ENCODE data around the gene TMEM184A.

Gene TMEM184A

DNA sequence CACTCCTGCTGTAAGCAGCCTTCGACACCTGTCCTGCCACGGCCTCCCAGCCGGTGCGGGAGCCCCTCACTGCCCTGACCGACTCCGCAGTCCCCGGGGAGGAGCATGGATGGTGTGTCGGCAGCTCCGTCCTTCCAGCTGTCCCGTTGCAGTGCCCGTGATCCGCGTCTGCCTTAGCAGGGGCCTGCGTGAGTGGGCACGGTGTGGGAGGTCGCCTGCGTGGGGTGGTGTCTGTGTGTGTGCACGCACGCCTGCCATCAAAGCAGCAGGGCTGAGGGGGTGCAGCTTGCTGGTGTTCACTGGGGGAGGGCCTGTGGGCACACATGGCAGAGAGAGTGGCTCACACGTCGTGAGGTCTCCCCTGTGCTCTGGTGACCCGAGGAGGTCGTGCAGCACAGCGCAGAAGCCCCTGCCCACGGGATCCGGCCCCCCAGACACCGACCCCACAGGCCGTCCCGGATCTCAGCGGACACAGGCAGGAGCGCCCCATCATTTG, 15.2 kb downstream of the TMEM184A start:
- in situ Hi-C loops (cut with MboI; ENCODE audit: low sequenced_read_pairs) = no loop called here

DNA sequence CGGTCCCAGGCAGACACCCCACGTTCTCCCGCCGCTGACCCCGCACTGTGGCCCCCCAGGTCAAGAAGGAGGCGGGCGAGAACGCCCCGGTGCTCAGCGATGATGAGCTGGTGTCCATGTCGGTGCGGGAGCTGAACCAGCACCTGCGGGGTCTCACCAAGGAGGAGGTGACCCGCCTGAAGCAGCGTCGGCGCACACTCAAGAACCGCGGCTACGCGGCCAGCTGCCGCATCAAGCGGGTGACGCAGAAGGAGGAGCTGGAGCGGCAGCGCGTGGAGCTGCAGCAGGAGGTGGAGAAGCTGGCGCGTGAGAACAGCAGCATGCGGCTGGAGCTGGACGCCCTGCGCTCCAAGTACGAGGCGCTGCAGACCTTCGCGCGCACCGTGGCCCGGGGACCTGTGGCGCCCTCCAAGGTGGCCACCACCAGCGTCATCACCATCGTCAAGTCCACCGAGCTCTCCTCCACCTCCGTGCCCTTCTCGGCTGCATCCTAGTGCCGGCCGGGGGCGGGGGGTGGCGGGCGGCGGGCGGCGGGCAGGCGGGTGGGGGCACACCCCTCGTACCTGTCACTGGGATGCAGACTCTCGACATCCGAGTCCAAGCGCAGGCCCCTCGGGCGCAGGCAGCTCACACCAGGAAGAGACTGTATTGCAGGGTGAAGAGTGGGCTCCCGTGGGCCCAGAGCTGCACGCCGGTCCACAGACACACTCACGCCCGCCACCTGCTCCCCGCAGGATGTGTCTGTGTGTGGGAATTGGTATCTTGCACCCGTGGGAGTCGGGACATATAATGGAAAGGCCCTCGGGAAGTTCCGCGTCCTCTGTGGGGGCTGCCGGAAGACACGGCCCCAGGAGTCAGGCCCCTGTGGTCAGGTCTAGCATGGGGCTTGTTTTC, 15.9 kb downstream of the TMEM184A start:
- in situ Hi-C loops (cut with MboI; ENCODE audit: low sequenced_read_pairs) = no loop called here

DNA sequence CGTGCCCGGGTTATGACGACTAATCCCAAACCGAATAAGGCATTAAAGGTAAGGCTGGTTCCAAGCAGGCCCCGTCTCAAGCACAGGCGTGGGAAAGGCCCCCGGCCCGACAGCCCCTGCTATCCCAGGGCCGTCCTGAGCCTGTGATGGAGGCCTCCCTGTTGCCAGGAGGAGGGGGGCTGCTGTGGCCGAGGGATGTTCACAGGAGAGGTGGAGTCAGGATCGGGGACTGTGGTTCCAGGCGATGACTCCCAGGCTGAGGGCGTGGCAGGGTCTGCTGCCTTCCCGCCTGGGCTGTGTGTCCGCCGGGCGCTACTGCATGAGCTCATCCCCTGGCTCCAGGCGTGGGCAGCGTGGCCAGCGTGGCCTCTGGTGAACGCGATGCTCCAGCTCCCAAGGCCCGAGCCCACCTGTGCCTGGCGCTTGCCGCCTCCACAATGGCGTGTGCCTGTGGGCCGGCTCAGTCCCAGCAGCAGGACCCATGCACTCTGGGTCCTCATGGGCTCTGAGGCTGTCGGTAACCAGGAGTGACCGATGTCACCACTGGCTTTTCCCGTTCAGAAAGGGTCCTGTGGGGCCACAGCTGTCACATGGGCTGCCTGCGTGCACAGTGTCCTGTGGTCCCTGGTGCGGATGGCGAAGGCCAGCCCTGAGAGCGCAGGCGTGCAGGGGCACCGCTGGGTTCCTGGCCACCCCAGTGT, 16.7 kb downstream of the TMEM184A start:
- in situ Hi-C loops (cut with MboI; ENCODE audit: low sequenced_read_pairs) = no loop called here

DNA sequence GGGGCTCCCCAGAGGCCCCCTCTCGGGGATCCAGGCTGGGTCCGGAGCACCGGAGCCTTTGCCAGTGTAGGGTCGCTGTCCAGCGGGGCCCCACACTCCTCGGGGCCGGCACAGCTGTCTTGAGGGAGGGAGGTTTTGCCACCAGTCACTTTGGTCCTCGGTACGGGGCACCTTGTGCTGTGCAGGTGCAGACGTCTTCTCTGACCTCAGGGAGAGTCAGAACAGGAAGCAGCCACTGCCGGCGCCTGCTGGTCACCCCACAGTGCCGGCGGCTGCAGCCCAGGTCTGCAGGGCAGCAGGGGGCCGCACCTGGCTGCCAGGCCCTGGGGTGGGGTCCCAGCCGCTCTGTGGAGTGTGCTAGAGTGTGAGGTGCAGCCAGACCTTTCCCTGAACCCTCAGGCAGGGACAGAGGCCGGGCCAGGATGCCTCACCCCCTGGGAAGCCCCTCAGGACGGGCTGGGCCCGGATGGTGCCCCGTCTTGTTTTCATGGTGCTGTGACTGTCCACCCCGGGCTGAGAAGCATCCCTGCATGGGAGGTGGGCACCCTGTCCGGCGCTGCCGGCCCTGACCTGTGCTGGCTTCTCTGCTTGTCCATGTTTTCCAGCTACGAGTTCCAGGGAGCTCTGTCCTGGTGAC, 17.3 kb downstream of the TMEM184A start:
- in situ Hi-C loops (cut with MboI; ENCODE audit: low sequenced_read_pairs) = no loop called here

DNA sequence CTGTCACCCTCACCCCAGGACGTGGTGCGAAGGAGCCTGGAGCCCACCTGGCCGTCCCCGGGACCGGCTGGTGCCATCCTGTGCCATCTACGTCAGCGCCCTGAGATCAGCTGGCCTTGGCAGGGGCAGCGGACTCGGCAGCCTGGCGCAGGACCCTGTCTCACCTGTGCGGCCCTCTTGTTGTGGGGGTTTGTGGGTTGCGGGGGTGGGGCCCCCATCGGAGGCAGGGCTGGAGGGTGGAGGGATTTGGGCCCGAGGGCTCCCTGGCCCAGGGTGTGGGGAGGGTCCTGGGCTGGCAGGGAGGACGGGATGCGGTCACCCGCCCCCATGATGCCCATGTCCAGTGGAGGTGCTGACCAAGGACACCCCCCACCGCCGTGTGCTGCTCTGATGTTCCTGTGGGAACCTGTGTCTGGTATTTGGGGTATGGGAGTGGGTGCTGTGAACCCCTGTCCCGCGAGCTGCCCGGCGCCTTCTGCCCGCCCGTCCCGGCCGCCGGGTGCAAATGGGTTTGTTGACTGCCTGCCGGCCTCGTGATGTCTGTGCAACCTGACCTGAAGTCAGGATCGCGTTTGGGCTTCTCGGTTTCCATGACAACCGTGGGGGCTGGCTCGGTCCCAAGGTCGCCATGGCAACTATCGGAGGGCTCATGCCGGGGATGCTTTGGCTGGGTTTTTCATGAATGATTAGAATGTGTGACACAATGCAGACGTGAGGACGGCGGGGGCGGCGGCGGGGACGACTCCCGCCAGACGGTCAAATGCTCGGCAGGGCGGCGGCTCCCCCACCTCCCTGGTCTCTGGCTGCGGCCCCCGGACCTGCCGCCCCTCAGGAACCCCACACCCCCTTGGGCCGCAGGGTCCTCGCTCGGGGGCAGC, 18.2 kb downstream of the TMEM184A start:
- in situ Hi-C loops (cut with MboI; ENCODE audit: low sequenced_read_pairs) = no loop called here

DNA sequence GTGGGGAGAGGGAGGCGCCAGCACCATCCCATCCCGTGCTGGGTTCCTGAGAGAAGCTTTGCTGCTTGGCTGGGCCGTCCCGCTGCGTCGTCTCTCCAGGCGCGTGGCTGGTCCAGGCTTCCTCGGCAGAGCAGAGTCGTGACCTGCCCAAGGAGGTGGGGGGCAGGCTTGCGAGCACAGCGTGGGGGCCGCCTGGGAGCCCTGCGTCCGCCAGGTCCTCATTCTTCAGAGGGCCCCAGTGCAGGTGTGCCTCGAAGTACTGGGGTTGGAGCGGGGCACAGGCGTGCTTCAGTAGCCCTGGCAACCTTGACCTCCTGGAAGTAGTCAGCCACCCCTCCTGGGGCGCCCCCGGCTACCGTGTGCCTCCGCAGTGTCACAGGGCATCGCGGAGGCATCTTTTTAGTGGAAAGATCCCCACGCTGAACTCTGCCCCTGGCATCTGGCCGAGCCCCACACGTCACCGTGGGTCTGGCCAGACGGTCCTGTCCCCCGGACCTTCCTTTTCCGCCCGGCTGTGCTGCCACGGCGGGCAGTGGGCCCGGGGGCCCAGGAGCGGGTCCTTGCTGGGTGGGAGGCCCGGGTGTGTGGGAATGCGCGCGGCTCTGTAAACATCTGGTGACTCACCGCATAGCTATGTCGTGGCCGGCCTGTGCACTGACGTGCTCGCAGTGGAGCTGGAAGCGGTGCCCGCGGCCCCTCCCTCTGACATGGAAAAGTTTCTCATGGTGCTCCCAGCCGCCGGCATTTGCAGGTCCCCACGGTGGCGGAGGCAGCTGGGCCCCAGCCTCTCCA, 19.1 kb downstream of the TMEM184A start:
- in situ Hi-C loops (cut with MboI; ENCODE audit: low sequenced_read_pairs) = no loop called here

DNA sequence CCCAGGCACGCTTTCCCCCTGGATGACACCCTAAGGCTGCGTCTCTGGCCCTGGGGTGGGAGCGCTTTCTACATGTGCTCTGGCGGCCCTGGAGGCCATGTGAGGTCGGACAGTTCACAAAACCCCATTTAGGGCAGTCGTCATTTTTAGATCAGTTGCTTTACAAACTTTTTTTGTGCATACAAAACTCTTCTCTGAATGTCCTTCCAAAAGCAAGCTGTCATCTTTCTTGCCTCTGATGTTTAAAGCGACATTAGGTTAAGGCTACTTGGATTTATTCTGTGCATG, 19.6 kb downstream of the TMEM184A start:
- in situ Hi-C loops (cut with MboI; ENCODE audit: low sequenced_read_pairs) = no loop called here

DNA sequence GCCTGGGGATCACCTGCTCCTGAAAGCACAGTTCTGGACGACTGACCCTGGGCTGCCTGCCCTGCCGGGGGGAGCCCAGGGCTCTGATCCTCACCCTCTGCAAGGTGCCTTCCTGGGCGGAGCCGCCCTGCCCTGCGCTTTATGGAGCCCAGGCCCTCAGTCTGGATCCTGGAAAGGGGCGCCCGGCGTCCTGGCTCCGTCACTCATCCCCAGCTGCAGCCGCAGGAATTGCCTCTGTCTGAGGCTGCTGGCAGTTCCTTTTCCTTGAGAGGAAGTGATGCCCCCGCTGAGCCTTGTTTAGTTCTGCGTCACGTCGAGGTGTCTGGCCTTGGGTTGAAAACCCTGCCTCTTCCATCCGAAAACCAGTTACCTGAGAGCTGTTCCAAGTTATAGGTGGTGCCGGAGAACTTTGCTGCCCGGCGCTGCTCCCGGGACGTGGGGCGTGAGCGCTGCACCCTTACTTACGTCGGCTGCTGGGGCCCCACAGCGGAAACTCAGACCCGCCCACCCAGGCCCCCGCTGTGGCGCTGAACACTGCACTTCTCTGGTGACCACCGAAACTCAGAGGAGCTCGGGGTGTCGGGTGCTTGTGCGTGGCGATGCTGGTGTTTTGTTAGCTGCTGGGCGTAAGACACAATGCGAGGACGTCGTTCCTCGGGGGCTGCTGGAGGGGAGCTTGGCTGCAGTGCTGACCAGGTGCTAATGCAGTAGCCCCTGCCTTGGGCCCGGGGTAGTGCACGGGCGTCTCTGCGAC, 20.1 kb downstream of the TMEM184A start:
- in situ Hi-C loops (cut with MboI; ENCODE audit: low sequenced_read_pairs) = no loop called here

DNA sequence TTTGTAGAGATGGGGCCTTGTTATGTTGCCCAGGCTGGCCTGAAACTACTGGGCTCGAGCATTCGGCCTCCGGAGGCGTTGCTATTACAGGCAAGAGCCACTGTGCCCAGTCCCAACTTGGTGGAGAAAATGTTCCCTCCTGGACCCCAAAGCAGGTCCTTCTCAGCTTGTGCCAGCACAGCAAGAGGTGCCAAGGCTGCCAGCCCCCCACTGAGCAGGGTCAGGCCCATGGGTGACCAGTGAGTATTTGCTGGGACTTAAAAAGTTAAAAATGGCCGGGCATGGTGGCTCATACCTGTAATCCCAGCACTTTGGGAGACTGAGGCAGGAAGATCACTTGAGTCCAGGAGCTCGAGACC, 20.9 kb downstream of the TMEM184A start:
- in situ Hi-C loops (cut with MboI; ENCODE audit: low sequenced_read_pairs) = no loop called here

DNA sequence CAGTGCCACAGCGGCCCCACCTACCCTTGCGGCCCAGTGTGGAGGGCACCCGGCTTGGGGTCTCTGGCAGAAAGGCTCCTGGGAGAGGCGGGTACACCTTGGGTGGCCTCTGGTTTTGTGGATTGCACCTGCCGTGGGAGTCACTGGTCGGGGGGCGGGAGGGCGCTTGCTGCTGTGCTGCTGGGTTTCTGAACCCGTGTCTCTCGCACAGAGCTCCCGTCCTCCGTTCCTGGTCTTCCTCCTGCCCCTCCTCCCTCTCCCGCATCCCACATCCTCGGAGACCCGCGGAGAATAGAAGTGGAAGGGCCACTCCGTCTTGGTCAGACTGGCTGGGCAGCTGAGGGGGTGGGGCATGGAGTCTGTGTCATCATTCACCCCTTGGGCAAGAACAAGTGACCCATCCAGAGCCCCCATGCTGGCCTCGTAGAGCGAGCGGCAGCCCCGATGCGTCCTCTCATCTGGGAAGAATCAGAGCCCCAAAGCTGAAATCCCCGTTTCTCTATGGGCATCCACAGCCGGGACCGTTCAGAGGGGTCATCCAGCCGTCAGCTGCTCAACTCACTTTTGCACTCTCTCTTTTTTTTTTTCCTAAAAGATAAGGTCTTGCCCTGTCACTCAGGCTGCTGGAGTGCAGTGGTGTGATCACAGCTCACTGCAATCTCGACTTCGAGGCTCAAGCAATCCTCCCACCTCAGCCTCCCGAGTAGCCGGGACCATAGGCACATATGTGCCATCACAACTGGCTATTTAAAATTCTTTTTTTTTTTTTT, 21.5 kb downstream of the TMEM184A start:
- in situ Hi-C loops (cut with MboI; ENCODE audit: low sequenced_read_pairs) = no loop called here

DNA sequence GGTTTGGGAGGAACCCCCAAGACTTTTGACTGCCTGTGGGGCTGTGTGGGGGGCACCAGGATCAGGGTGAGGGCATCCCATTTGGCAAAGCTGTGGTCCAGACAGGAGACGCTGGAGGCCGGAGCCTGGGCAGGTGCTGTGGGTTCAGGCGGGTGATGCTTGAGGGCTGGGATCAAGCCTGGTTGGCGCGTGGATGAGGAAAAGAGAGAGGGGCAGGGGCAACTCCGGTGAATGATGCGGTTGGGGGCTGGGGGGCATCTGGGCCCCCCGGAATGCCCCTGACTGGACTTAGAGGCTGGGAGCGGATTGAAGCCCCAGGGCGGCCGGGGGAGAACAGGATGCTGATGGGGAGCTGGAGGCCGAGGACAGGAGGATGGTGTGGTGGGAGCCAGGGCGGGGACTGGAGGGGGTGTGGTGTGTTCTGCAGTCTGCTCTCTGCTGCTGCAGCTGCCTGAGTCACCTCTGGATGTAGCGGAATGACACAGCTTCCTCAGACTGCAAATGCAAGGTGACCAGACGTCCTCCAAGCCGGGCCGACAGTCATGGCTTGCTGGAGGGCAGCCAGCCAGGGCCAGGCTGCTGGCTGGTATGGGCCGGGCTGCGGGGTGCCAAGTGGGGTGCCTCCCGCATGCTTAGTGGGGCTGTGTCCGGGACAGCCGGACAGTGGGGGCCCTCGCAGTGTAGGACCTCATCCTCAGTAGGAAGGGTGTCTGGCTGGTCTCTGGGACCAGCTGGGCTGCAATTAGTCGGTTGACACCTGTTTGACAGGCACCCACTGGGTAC, 22.3 kb downstream of the TMEM184A start:
- in situ Hi-C loops (cut with MboI; ENCODE audit: low sequenced_read_pairs) = no loop called here

DNA sequence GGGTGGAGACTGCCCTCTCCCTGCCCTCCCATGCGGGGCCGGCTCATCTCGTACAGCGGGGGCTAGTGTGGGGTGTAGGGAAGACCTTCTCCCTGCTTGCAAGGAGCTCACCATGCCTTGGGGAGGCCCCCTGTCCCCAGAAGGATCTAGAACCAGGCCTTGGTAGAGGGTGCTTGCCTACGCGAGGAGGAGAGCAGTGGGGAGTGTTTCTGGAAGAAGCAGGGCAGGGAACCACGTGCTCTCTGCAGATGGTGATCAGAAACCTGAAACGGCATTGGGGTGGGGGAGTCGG, 22.8 kb downstream of the TMEM184A start:
- in situ Hi-C loops (cut with MboI; ENCODE audit: low sequenced_read_pairs) = no loop called here

DNA sequence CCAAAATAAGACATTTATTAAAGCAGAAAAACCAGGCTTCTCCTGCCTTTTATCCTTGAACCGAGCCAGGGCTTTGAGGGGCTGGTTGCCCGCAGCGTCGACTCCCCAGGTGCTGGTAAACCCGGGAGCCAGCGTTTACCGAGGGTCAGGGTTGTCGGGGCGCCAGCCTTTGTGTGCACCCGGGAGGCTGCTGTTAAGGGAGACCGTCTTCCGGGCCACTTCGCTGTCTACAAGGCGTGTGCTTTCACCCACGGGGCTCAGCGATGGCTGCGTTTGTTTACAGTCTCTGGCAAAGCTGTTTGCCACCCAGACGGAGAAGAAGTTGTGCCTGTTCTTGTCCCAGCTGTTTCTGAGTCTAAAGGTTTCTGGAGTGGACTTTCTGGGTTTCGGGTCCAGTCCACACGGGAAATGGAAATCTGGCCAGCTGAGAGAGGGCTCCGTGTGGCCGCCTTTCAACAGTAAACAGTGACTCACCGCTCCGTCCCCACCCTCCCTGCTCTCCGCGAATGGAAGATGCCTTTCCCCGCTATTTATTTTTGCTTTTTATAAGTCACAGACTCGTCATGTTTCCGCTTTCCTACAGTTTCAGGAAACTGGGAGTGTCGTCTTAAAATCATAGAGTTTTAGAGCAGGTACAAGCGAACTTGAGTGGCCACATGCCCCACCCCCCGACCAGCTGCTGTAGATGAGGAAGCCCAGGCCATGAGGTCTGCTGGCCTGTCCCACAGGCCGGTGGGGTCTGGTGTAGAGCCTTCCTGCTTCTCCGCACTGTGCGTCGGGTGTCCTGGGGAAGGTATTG, 23.4 kb downstream of the TMEM184A start:
- in situ Hi-C loops (cut with MboI; ENCODE audit: low sequenced_read_pairs) = no loop called here

DNA sequence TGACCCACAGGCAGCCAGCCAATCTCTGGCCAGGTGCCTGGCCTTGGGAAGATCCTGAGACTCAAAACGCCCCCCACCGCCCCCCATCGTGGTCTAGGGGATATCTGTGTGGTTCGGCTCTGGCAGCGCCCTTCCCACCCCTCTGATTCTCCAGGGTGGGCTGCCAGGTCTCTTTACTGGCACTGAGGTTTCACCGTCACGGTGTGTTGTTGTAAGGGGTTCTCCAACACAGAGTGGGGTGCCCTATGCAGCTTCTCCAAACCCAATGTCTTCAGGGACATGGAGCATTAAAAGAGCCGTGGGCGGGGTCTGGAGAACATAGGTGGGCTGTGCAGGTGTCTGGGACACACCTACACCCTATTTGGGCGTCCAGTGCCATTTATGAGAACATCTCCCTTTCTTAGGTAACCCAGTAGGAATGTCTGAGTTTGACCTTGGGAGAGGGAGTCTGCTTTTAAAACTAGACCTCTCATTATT, 24.0 kb downstream of the TMEM184A start:
- in situ Hi-C loops (cut with MboI; ENCODE audit: low sequenced_read_pairs) = no loop called here

DNA sequence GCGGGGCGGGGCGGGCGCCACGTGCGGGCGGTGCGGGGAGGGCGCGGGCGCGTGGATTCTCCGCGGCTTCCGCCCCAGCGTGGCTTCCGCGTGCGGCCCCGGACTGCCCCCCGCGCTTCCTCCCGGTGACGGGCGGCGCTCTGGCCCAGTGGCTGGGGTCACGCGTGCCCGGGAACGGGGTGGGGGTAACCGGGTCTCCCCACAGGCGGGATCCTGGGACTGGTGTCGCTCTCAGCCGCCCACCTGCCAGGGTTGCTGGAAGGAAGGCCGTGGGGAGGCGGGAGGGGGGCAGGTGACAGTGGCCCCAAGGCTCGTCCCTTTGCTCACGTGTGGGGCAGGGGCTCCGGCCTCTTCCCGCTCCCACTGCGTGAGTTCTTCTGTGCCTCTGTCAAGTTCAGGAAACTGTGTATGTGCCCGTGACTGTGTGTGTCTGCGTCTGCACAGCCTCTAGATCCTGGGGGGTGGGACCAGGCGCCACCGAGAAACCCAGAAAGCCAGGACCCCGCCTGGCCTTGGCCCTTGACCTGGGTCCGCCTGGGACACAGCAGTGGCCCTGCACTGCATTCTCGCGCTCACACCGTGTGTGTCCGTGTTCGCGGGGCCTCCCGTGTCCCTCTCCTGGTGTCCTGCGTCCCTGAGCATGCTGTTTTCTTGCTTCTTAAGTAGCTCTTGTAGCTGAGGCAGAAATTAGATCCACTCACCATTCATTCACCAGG, 24.6 kb downstream of the TMEM184A start:
- in situ Hi-C loops (cut with MboI; ENCODE audit: low sequenced_read_pairs) = no loop called here

DNA sequence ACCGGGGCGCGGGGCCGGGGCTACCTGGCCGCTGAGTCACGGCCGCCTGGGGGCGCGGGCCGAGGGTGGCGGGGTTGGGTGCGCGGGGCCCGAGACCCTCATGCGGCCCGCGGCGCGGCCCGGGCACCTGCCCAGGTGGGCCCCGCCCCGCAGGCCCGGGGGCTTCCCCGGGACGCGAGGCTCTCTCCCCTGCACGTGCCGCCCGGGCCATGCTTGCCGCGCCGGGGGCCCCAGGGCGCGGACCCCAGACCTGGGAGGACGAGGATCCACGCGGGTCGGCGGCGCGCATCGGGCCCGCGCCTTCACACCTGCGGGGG, 25.1 kb downstream of the TMEM184A start:
- in situ Hi-C loops (cut with MboI; ENCODE audit: low sequenced_read_pairs) = no loop called here
